GM12891 (cell line): ENCODE measurements around the gene ADPRH.

Experiments used
- POLR2A ChIP-seq: IDR thresholded peaks from 2 replicates; pipeline ENCODE4 v1.6.1; 2011; ENCODE audit warnings: low read depth, low read length, control low read depth
- POLR2AphosphoS5 ChIP-seq: IDR thresholded peaks from 2 replicates; pipeline ENCODE4 v1.6.1; 2011; ENCODE audit warnings: low read depth, low read length, control low read depth
- SPI1 ChIP-seq: IDR thresholded peaks from 2 replicates; pipeline ENCODE4 v1.6.1; 2011; ENCODE audit warnings: low read depth, low read length, control low read depth
- TAF1 ChIP-seq: IDR thresholded peaks from 2 replicates; pipeline ENCODE4 v1.6.1; 2011; ENCODE audit warnings: low read depth, low read length, control low read depth

- TF ChIP-seq POLR2A (no peak), POLR2AphosphoS5 (no peak), TAF1 (no peak), SPI1 (no peak)
Observed at GRCh38 chr3:119582178-119582577, 2.9 kb downstream of the ADPRH start.
